Nasal cavity respiratory epithelium epithelial cell of viscerocranial mucosa (primary cell): ENCODE results near the gene IGIP. TPM values are rescaled to one million over a fixed set of nuclear protein-coding genes. Genes with fewer than 3 reads are reported as not detected.

Source experiments
- total RNA-seq: library from RNA; depleted of rRNA; stranded (reverse); fragments of >200 nt; gene quantifications from 2 replicates; pipeline ENCODE4 v1.2.3, GENCODE V29; 2014

Gene IGIP
- 5.8 and 7.2 TPM in 2 replicates for total RNA-seq

GRCh38 chr5:140125637-140126036 is at the start of gene IGIP:
Gene IGIP (plus strand): TSS chr5:140125937. CDS start chr5:140128477, 2,540 bp downstream.

DNA sequence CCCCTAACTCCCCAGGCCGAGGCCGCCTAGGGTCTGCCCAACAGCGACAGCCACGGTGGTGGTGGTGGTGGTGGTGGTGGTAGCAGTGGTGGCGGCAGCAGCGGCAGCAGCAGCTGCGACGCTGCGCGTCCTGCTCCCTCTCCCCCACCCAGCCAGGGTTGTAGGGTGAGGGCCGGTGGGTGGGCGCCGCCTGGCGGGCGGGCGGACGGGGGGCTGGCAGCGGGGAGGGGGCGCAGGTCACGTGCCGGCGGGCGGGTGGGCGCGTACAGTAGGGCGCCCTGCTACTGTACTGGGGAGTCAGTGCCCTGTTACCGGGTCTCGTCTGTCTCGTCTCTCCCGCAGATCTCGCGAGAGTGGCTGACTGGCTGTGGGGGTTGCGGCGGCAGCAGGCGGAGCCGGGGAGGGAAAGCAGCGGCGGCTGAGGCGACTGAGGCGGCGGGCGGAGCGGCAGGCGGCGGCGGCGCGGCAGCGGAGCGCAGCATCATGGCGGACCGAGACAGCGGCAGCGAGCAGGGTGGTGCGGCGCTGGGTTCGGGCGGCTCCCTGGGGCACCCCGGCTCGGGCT is 12.0 kb upstream of the IGIP start, which contains the start of gene PURA:
PURA (plus strand) TSS at position 411 of the 565 bp plus-strand sequence; CDS start at position 484, 73 bp downstream.

DNA sequence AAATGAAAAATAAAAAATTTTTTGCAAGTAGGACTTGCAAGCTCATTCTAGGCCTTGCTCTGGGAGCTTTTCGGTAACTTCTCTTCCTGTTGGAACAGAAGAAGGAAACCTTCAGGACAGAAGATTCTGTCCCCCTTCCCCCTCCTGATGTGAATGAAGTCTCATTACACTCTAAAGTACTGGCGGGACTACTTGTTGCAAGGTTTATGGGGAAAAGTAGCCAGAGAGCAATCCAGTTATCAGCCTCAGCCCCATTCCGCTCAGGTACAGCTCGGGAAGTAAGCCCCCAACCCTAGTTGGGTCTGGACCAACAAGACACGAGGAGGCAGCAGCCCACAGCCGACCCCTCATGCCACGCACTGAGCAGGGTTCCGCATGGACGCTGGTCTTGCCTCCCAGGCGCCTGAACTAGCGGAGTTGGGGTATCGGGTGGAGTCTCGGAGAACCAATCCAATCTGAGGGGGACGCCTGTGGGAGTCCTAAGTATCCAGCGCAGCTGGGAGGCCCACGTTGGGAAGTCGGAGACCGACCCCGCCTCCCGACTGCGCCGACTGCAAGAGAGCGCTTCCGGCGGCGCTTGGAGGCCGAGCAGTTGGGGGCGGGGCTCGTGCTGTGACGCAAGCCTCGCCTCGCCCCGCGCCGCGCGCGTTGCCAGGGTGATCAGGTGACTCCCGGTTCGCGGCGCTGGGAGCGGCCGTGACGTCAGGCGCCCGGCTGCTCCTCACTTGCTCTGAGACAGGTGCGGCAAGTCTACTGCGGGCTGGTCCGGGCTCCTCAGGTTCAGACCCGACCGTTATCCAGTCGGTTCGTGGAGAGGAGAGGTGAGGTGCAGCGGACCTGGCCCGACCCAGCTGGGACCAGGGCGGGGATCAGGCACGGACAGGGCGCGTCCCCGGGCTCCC is 49.0 kb downstream of the IGIP start, which contains the start of gene CYSTM1:
CYSTM1 (plus strand) TSS at position 724 of the 902 bp plus-strand sequence. CDS start 19,278 bp downstream, outside the sequence.

Other genes starting within 250 kb of the IGIP start
- under 0.01 and 0.07 TPM in 2 replicates for gene NRG2, start 82.6 kb upstream of the IGIP start, total RNA-seq
- 9.6 and 14.2 TPM in 2 replicates for gene PURA, start 11.8 kb upstream of the IGIP start, total RNA-seq
- gene CYSTM1, start 49.3 kb downstream of the IGIP start, total RNA-seq, result 13.4 and 43.7 TPM in 2 replicates
- gene PFDN1, start 177.2 kb downstream of the IGIP start, total RNA-seq, result 35.0 and 36.6 TPM in 2 replicates
- 115 and 206 TPM in 2 replicates for gene HBEGF, start 220.7 kb downstream of the IGIP start, total RNA-seq
- gene SLC4A9, start 234.3 kb downstream of the IGIP start, total RNA-seq, result 0.07 and 0.34 TPM in 2 replicates